D721Med (cell line): ENCODE measurements around the gene NSG2.

Experiments
- DNase-seq: peaks from one replicate; pipeline ENCODE4 v3.0.0; 2011; ENCODE audit warnings: low spot score; ENCODE audit not compliant: insufficient read length
- FAIRE-seq: peaks from 2 replicates; lab custom pipeline; 2011; peaks lifted over from hg19 to GRCh38; lab: Jason Lieb, UNC
- TF ChIP-seq, protein P1 (sequence below): IDR thresholded peaks from 2 replicates; pipeline ENCODE4 v1.5.1; 2012; ENCODE audit warnings: mild to moderate bottlenecking, control low read depth; ENCODE audit not compliant: insufficient read depth; ENCODE audit errors: missing control alignments

Gene NSG2

DNA sequence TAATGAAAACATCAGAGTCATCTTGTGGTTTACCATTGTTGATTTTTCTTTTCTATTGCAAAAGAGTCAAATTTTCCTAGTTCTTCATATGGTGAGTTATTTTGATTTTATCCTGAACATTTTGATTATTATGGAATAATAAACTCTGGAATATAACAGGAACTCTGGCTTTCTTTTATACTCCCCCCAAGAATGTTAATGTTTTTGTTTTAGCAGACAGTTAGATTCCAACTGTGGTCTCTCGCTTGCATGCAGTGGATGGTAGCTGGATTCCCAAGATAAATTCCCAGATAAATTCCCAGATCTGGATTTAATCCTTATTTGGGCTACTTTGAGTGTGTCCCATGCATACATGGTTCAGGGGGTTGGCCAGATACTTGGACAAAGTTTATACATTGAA lies 109.8 kb downstream of the NSG2 start:
- FAIRE-seq: no peak
- TF ChIP-seq, protein P1, sequence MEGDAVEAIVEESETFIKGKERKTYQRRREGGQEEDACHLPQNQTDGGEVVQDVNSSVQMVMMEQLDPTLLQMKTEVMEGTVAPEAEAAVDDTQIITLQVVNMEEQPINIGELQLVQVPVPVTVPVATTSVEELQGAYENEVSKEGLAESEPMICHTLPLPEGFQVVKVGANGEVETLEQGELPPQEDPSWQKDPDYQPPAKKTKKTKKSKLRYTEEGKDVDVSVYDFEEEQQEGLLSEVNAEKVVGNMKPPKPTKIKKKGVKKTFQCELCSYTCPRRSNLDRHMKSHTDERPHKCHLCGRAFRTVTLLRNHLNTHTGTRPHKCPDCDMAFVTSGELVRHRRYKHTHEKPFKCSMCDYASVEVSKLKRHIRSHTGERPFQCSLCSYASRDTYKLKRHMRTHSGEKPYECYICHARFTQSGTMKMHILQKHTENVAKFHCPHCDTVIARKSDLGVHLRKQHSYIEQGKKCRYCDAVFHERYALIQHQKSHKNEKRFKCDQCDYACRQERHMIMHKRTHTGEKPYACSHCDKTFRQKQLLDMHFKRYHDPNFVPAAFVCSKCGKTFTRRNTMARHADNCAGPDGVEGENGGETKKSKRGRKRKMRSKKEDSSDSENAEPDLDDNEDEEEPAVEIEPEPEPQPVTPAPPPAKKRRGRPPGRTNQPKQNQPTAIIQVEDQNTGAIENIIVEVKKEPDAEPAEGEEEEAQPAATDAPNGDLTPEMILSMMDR: no peak

DNA sequence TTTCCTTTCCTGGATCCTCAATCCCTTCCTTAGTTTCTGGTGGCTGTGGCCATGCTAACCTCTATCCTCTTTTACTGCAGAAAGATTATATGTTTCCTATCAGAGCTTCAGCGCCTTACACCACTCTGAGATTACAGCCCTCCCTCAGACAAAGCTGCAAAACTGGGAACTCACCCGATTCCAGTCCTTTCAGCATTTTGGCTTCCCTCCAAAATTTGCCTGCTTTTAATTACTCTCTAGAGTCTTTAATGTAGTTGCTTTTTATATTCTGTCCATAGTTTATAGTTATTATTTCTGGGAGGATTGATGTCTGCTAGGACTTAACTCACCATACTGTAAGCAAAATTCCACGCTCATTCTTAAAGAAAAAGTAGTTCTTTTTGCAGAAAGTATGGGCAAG lies 110.2 kb downstream of the NSG2 start:
- TF ChIP-seq, protein P1: no peak
- FAIRE-seq (no peak), DNase-seq (no peak)

More for the DNA sequence above, 109.8 kb downstream of the NSG2 start:
- no peak for DNase-seq

DNA sequence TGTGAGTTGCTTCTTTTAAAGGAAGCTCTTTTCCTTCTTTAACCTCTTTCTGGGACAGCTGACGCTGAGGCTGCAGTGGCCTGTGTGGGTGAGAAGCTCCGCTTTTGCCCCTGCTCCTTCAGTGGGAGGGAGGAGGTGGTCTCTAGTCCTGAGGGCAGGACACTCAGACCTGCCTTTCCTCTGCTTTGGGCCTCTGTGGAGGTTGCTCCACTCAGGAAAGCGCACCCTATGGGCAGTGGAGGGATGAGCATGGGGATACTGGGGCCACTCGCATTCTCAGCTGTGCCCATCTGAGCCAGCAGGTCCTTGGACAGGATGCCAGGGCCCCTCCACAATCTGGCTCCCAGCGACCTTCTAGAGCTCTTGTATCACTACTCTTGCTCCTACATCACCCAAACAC lies 111.5 kb downstream of the NSG2 start:
- no peak for FAIRE-seq
- TF ChIP-seq, protein P1: no peak
- DNase-seq: no peak
